NCI-H82 treated with DMSO at 0.1 percent for 48 hours (cell line): ENCODE data around the gene LTA.

ENCODE experiments used
- DNase-seq: peaks from one replicate; lab custom pipeline; 2025; ENCODE audit not compliant: unreplicated experiment; lab: John Stamatoyannopoulos, UW

The LTA gene

GRCh38 chr6:31568537-31568961, 3.5 kb upstream of the LTA start:
- DNase-seq, result no peak

DNA sequence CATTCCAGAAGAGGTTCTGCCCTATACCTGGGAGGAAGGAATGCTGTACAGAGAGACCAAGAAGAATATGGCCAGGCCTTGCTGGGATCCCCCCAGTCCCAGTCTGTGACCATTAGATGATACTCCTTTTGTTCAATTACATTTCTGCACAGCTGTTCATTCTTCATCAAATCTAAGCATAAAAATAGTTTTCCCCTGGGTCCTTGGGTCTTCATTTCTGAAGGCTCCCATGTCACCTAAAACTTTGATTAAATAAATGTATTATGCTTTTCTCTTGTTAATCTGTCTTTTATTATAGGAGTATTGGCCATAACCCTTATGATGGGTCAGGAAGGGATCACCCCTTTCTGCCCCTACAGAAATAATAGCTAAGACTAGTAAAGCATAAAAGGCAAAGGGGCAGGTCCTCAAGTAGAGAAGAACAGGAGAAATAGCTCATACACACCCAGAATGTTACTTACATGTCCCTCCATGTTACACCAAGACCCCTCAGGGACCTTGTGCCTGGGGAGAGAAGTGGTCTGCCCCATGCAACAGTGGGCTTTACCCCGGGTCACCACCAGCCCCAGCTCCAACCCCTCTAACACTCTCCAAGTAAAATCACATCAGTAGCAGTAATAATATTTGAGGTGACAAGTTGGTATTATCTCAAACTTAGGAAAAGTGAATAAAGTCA, 2.1 kb upstream of the LTA start:
- DNase-seq, result no peak

GRCh38 chr6:31573239-31574105, 1.4 kb downstream of the LTA start:
- no peak for DNase-seq

- no peak for DNase-seq
Observed at GRCh38 chr6:31574106-31575061, 2.3 kb downstream of the LTA start.

DNA sequence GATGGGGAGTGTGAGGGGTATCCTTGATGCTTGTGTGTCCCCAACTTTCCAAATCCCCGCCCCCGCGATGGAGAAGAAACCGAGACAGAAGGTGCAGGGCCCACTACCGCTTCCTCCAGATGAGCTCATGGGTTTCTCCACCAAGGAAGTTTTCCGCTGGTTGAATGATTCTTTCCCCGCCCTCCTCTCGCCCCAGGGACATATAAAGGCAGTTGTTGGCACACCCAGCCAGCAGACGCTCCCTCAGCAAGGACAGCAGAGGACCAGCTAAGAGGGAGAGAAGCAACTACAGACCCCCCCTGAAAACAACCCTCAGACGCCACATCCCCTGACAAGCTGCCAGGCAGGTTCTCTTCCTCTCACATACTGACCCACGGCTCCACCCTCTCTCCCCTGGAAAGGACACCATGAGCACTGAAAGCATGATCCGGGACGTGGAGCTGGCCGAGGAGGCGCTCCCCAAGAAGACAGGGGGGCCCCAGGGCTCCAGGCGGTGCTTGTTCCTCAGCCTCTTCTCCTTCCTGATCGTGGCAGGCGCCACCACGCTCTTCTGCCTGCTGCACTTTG, 3.3 kb downstream of the LTA start, which contains the start of gene TNF:
TSS of gene TNF (plus strand) at position 231 of the 567 bp plus-strand sequence. CDS start at position 408, 177 bp downstream.
- DNase-seq, result no peak

- DNase-seq, result no peak
Observed at GRCh38 chr6:31575952-31576685, 4.0 kb downstream of the LTA start.

GRCh38 chr6:31576897-31577578, 4.9 kb downstream of the LTA start:
- no peak for DNase-seq

DNA sequence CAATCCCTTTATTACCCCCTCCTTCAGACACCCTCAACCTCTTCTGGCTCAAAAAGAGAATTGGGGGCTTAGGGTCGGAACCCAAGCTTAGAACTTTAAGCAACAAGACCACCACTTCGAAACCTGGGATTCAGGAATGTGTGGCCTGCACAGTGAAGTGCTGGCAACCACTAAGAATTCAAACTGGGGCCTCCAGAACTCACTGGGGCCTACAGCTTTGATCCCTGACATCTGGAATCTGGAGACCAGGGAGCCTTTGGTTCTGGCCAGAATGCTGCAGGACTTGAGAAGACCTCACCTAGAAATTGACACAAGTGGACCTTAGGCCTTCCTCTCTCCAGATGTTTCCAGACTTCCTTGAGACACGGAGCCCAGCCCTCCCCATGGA, 5.5 kb downstream of the LTA start:
- DNase-seq, result no peak

- no peak for DNase-seq
Observed at GRCh38 chr6:31578184-31579118, 6.4 kb downstream of the LTA start.

- DNase-seq, result no peak
Observed at GRCh38 chr6:31579119-31579505, 7.0 kb downstream of the LTA start.

- DNase-seq, result no peak
Observed at GRCh38 chr6:31579546-31580437, 7.7 kb downstream of the LTA start.

DNA sequence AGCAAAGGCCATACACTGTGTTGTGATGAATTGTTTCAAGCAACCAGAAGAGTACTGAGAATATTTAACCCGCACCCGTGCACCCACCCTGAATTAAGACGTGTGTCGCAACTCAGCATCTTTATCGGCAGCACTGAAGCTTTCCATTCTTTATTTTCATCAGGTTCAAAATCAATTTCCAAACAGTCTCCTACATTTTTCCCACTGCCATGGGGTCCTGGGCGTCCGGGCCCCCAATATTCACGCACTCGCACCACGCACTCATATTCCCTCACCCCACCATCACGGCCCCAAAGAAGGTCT, 8.3 kb downstream of the LTA start:
- DNase-seq, result no peak

DNA sequence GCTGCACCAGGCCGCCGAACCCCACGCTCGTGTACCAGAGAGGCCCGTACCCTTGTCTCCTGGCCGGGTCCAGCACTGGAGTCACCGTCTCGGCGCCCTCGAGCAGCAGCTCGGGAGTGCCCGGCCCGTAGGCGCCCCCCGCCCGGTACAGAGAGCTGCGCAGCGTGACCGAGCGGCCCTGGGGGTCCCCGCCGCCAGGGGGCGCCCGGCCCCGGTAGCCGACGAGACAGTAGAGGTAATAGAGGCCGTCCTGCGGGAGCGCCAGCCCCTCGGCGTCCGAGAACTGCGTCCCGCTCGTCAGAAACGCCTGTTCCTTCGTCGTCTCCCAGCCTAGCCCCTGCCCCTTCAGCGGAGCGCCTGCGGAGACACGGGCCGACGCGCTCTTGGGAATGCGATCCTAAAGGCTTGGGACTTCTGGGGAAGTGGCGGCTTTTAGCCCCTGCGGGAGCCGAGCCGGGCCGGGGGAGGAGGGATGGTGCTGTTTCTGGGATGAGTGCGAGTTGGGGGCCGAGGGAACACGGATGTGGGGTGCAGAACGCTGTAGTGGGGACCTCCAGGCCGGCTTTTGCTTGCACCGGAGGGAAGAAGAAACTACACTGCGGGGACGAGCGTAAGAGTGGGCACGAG, 8.8 kb downstream of the LTA start:
- DNase-seq, result peak; percentile 70

- DNase-seq, result no peak
Observed at GRCh38 chr6:31581434-31582229, 9.5 kb downstream of the LTA start.

- no peak for DNase-seq
Observed at GRCh38 chr6:31582230-31582643, 10.1 kb downstream of the LTA start, which contains the start of gene LTB. Gene LTB (minus strand): TSS chr6:31582424. CDS start chr6:31582417, 7 bp downstream.

- no peak for DNase-seq
Observed at GRCh38 chr6:31585491-31585890, 13.4 kb downstream of the LTA start.
